Mucosa of stomach (tissue), 1 donor: ENCODE results near the gene TMEM120B.
A peak's percentile ranks its signal among the peaks of the same experiment; 100 is the strongest.
"Not testable (repeated sequence)": the region's sequence is repeated elsewhere in the genome, so short reads cannot be mapped to it uniquely, and the experiment has no call there.

Experiments used
- H3K27me3 ChIP-seq: one replicate; pipeline ENCODE4 v1.7.0; 2013; ENCODE audit warnings: mild to moderate bottlenecking, low read length; ENCODE audit not compliant: control insufficient read depth, insufficient read depth
- H3K36me3 ChIP-seq: one replicate; pipeline ENCODE4 v1.7.0; 2013; ENCODE audit warnings: low read length; ENCODE audit not compliant: control insufficient read depth, insufficient read depth
- H3K4me1 ChIP-seq: one replicate; pipeline ENCODE4 v1.7.0; 2013; ENCODE audit warnings: mild to moderate bottlenecking, low read length; ENCODE audit not compliant: control insufficient read depth, insufficient read depth
- H3K4me3 ChIP-seq: one replicate; pipeline ENCODE4 v1.7.0; 2013; ENCODE audit warnings: low read length
- H3K9ac ChIP-seq: one replicate; pipeline ENCODE4 v1.7.0; 2013; ENCODE audit warnings: mild to moderate bottlenecking, low read length, moderate library complexity
- H3K9me3 ChIP-seq: one replicate; pipeline ENCODE4 v1.7.0; 2013; ENCODE audit warnings: mild to moderate bottlenecking, low read length, moderate library complexity; ENCODE audit not compliant: control insufficient read depth
- donor health status: Pancreatic carcinoma.

Gene TMEM120B

DNA sequence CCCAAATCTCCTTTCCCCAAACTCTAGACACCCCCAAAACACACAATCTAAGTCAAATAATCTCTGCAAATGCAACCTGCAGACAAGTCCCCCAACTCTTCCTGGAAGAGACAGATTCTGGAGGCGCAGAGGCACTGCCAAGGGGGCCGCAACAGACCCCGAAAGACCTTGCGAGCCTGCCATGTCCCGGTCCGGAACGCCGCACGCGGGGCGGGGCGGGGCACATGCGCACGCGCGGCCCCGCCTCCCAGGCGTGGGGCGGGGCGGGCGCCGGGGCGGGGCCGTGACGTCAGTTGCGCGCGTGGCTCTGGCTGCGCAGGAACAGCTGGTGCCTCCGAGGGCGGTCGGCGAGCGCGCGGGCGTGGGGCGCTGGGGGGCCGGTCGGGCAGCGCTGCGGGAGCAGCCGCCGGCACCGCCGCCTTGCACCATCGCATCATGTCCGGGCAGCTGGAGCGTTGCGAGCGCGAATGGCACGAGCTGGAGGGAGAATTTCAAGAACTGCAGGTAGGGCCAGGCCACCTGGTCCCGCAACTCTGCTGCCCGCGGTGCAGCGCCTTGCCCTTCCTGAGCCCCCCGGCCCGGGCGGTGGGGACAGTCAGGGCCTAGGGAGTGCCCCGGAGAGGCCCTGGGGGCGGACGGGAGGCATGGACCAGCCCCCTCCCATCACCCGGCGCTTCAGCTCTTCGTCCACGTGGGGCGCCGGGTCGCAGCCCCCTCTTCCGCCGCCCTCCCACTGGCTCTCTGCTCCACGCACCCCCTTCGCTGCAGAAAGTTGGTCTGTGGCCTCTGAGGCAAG, at the start of gene TMEM120B:
TSS of gene TMEM120B (plus strand) at position 292 of the 796 bp plus-strand sequence. CDS start at position 436, 144 bp downstream.
- H3K4me1 ChIP-seq = peaks cover 8% of the 10 kb centered on the region
- no peaks in the 10 kb centered on the region for H3K9me3 ChIP-seq
- H3K27me3 ChIP-seq = no peaks in the 10 kb centered on the region
- H3K4me3 ChIP-seq = peak within 1 kb of the TSS; percentile 76
- H3K36me3 ChIP-seq = no peaks in the 10 kb centered on the region
- H3K9ac ChIP-seq = peak within 1 kb of the TSS; percentile 93

GRCh38 chr12:121663610-121663929, 49.0 kb upstream of the TMEM120B start:
- no peaks in the 10 kb centered on the region for H3K9me3 ChIP-seq
- peaks cover 11% of the 10 kb centered on the region for H3K4me1 ChIP-seq
- no peak overlapping the region for H3K9ac ChIP-seq
- H3K4me3 ChIP-seq = no peak overlapping the region
- no peaks in the 10 kb centered on the region for H3K36me3 ChIP-seq
- no peaks in the 10 kb centered on the region for H3K27me3 ChIP-seq

DNA sequence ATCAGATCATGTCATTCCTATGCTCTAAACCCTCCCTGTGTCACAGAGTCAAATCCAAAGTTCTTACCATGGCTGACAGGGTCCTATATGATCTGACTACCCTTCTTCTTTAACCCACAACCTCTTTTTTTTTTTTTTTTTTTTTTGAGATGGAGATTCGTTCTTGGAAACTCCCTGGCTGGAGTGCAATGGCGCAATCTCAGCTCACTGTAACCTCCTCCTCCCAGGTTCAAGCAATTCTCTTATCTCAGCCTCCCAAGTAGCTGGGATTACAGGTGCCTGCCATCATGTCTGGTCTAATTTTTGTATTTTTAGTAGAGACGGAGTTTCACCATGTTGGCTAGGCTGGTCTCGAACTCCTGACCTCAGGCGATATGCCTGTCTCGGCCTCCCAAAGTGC, 45.7 kb upstream of the TMEM120B start:
- not testable (repeated sequence) for H3K4me1 ChIP-seq, H3K36me3 ChIP-seq, H3K27me3 ChIP-seq, H3K9ac ChIP-seq, H3K4me3 ChIP-seq, H3K9me3 ChIP-seq

DNA sequence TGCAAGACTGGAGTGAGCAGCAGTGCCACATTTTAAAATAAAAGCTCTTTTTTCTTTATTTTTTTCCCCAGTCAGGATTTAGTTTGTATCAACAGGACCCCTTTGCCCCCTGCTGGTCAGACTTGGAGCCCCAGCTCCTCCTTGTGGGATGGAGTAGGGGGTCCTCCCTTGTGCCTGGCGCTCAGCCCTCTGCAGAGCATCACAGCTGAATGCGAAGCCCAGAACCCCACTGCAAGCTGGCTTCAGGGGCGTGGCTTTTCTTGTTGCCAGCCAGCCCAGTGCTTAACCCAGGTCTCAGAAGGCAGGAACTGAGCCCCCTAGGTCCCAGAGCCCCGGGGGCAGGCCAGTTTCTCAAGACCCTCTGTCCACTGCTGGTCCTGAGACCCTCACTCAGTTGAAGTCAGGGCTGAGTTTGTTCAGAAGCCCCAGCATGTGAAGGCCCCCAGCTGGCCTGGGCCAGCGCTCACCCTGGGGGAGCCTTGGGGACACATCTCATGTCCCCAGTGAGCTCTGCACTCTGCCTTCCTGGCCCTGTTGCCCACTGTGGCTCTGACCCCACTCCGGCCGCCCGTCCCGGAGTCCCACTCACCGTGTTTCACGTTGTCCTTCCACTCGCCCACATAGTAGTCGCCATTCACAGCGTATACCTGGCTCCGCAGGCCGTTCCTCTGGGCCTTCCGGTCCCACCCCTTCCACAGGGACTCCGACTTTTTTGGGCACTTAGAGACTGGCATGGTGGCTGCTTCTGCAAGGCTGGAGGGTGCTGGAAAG, 43.6 kb upstream of the TMEM120B start:
- Histone ChIP-seq H3K9ac (no peak overlapping the region), H3K4me3 (no peak overlapping the region), H3K36me3 (no peaks in the 10 kb centered on the region), H3K9me3 (no peaks in the 10 kb centered on the region), H3K4me1 (peaks cover 14% of the 10 kb centered on the region), H3K27me3 (no peaks in the 10 kb centered on the region)

GRCh38 chr12:121669521-121669900, 43.0 kb upstream of the TMEM120B start, which contains the start of gene MORN3:
TSS of gene MORN3 (minus strand) at chr12:121669654. CDS start at chr12:121669483, 171 bp downstream.
- Histone ChIP-seq H3K4me1 (peaks cover 14% of the 10 kb centered on the region), H3K9me3 (no peaks in the 10 kb centered on the region), H3K27me3 (no peaks in the 10 kb centered on the region), H3K9ac (no peak within 1 kb of the TSS), H3K4me3 (no peak within 1 kb of the TSS), H3K36me3 (no peaks in the 10 kb centered on the region)

- Histone ChIP-seq H3K4me3 (peak overlapping the region; percentile 45), H3K9ac (peak overlapping the region; percentile 63), H3K36me3 (no peaks in the 10 kb centered on the region), H3K27me3 (no peaks in the 10 kb centered on the region), H3K9me3 (no peaks in the 10 kb centered on the region), H3K4me1 (peaks cover 14% of the 10 kb centered on the region)
These were observed 39.5 kb upstream of the TMEM120B start for GRCh38 chr12:121673013-121673511.

DNA sequence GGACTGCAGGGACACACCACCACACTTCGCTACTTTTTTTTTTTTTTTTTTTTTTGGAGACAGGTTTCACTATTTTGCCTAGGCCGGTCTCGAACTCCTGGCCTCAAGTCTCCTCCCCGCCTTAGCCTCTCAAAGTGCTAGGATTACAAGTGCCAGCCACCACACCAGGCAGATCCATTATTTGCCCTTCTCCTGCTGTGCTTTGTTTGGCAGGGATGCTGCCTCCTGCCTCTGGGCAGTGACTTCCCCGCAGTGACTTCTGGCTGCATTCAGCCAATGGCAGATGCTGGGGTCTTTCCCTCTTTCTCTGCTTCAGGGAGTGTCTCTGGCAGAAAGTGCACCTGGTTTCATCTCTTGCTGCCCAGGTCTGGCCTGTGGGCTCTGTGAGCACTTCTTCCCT, 36.4 kb upstream of the TMEM120B start:
- H3K36me3 ChIP-seq = no peaks in the 10 kb centered on the region
- no peaks in the 10 kb centered on the region for H3K9me3 ChIP-seq
- no peak overlapping the region for H3K9ac ChIP-seq
- H3K4me3 ChIP-seq = no peak overlapping the region
- peaks cover 14% of the 10 kb centered on the region for H3K4me1 ChIP-seq
- no peaks in the 10 kb centered on the region for H3K27me3 ChIP-seq

GRCh38 chr12:121678305-121678704, 34.2 kb upstream of the TMEM120B start:
- H3K9ac ChIP-seq = no peak overlapping the region
- H3K4me3 ChIP-seq = no peak overlapping the region
- no peaks in the 10 kb centered on the region for H3K4me1 ChIP-seq
- no peaks in the 10 kb centered on the region for H3K9me3 ChIP-seq
- H3K27me3 ChIP-seq = no peaks in the 10 kb centered on the region
- H3K36me3 ChIP-seq = no peaks in the 10 kb centered on the region

DNA sequence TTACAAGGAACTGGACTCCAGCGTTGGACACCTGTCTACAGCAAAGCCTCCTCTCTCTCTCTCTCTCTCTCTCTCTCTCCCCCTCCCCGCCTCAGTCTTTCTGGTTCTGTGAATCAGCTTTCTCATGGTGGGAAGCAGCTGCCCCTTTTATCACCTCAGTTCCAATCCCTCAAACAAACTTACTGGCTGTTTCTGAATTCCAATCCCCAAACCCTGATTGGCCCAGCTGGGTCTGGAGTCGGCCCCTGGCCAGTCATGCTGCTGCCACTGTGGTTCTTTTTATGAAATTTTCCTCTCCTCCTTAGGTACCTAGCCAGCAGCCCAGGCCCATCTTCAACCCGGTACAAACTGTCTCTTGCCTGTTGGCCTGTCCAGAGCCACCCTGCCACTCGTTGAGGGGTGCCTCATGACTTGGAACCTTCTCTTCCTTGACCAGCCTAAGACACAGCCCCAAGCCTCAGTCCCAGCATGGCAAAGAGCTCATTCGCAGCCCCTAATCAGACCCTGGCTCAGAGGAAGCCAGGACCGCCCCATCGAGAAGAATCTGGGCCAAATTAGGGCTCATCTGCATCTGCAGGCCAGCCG, 33.7 kb upstream of the TMEM120B start:
- Histone ChIP-seq H3K36me3 (no peaks in the 10 kb centered on the region), H3K4me3 (no peak overlapping the region), H3K4me1 (no peaks in the 10 kb centered on the region), H3K9me3 (no peaks in the 10 kb centered on the region), H3K9ac (no peak overlapping the region), H3K27me3 (no peaks in the 10 kb centered on the region)

- not testable (repeated sequence) for H3K27me3 ChIP-seq, H3K9ac ChIP-seq, H3K4me1 ChIP-seq, H3K9me3 ChIP-seq, H3K36me3 ChIP-seq, H3K4me3 ChIP-seq
These were observed 32.8 kb upstream of the TMEM120B start for GRCh38 chr12:121679661-121680197.

- Histone ChIP-seq H3K9me3 (no peaks in the 10 kb centered on the region), H3K36me3 (no peaks in the 10 kb centered on the region), H3K27me3 (no peaks in the 10 kb centered on the region), H3K4me3 (no peak overlapping the region), H3K4me1 (peaks cover 3% of the 10 kb centered on the region), H3K9ac (no peak overlapping the region)
These were observed 23.6 kb upstream of the TMEM120B start for GRCh38 chr12:121688966-121689365.

- no peaks in the 10 kb centered on the region for H3K9me3 ChIP-seq
- H3K4me1 ChIP-seq = peaks cover 3% of the 10 kb centered on the region
- no peak overlapping the region for H3K9ac ChIP-seq
These were observed 23.1 kb upstream of the TMEM120B start for GRCh38 chr12:121689430-121689829.

More at GRCh38 chr12:121689430-121689829, 23.1 kb upstream of the TMEM120B start:
- no peaks in the 10 kb centered on the region for H3K36me3 ChIP-seq
- H3K4me3 ChIP-seq = no peak overlapping the region
- H3K27me3 ChIP-seq = no peaks in the 10 kb centered on the region
